Bone marrow (tissue), 2 donors: Measurements from ENCODE around the gene EMILIN3.

Experiments
- DNase-seq, 2 donors: peaks; one replicate each; lab custom pipeline; 2025; lab: John Stamatoyannopoulos, UW

EMILIN3 gene

DNA sequence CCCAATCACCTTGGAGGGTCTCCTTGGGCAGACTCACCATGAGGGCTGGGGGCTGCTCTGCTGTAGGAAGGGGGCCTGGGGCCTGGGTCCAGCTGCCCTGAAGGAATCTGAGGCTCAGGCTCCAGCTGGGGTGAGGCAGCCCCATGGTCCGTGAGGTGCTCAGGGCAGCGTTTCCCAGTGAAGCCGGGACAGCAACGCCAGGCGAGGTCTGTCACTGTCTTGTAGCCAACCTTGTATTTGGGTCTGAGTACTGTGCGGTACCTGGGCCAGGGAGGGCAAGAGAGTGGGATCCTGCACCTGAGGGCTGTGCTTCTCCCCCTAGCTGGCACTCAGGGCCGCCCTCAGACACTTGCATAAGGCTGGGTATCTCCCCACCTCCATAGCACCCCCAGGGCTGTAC lies 3.0 kb downstream of the EMILIN3 start:
- DNase-seq = no peak

DNA sequence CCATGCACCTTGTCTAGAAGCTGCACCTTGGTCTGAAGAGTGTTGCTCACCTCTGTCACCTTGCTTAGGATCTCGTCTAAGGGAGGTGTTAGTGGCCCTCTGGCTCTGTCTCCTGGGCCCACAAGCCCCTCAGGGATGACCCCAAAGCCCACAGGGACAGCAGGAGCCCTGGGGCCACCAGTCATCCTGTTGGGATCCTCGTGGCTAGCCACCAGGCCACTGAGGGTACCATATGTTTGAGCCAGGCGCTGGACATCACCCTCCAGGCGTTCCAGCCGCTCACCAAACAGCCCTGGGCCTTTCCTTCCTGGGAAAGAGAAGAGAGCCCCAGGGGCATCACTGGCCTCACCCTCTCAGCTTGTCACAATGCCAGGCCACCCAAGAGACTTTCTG lies 3.9 kb downstream of the EMILIN3 start:
- no peak for DNase-seq

DNA sequence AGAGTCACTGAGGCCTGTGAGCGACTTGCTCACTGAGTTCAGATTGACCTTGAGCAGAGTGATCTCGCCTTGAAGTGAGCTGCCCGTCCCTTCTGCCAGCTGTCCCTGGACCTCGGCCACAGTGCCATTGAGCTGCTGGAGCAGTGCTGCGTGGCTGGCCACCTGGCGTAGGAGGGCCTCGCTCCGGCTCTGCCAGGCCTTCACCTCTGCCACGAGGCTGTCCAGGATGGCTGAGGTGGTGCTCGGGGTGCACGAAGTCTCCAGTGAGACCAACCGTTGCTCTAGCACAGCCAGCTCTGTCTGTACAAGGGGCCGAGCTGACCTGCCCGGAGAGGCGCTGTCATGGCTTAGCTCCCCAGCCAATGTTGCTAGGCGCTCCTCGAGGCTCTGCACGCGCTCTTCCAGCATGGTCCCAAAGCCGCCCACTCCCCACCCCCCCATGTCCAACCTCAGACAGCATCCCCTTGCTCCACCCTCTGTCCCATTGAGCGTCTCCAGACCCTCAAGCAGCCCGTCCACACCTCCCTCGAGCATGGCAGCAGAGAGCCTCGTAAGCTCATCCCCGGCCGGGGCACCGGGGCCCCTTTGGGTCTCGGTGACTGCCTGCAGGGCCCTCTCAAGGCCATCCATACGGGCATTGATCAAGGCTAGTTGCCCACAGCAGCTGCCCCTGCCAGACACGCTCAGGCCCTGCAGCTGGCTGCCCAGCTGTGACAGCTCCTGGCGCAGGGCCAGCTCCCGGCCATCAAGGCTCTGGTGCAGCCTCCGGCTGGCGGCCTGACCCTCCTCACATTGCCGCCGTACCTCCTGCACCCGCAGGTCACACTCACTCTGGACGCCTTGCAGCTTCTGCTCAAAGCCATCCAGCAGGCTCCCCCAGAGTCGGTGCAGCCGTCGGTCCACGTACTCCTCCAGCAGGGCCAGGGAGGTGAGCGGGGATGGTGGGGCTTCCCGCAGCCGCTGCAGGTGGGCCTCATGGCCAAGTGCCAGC lies 4.6 kb downstream of the EMILIN3 start:
- no peak for DNase-seq

DNA sequence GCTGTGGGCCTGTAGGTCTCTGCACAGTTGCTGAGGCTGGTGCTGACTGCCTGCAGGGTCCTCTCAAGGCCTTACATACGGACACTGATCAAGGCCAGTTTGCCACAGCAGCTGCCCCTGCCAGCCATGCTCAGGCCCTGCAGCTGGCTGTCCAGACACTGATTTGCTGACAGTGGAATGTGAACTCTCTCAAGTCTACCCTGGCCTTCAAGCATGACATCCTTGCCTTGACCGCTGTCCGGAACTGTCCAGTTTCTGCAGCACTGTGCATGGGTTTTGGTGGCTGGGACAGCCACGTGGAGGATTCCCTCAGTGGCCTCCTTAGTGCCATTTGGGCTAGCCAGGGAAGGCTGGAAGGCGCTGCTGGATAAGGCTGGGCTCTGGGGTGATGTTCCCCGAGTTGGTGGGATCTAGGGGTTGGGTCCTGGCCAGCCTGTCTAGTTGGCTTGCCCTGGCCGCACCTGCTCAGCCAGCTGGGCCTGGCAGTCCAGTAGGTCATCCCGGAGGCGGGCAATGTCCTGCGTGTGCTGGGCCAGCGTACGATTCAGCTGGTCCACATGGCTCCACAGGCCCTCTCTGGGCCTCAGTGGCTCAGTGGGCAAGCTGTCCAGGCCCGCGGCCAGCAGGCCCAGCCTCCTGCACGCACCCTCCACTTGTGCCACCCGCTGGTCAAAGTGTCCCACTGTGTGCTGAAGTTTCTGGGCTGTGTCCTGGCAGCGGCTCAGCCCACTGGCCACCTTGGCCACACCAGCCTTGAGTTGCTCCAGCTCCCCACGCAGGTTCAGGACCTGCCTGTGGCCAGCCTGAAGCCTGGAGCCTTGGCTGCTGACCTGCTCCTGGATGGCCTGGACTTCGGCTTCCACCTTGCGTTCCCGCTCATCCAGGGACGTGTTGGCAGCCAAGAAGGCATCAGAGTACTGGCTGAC lies 5.5 kb downstream of the EMILIN3 start:
- no peak for DNase-seq

DNA sequence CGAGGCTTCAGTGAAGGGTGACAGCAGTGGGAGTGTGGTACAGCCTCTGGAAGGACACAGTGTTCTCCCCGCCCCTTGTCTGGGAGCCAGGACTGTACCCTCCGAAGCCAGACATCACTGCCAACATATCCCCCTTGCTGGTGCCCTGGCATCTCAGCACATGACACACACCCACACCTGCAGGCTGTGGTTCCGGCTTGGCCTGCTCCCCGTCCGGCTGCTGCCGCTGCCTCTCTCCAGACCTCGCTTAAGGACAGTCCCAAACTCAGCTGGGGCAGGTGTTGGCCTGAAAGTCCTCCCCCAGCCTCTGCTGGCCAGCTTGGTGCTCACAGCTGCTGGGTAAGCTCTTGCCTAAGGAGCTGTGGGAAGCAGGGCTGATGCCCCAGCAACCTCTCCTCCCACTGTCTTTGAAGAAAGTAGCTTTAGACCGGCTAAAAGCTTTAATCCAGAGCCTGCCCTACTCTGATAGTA lies 7.0 kb downstream of the EMILIN3 start:
- DNase-seq = no peak

GRCh38 chr20:41358717-41359116 lies 7.9 kb downstream of the EMILIN3 start:
- DNase-seq = no peak

- DNase-seq = no peak
Measured at GRCh38 chr20:41358230-41358629, 8.4 kb downstream of the EMILIN3 start.

DNA sequence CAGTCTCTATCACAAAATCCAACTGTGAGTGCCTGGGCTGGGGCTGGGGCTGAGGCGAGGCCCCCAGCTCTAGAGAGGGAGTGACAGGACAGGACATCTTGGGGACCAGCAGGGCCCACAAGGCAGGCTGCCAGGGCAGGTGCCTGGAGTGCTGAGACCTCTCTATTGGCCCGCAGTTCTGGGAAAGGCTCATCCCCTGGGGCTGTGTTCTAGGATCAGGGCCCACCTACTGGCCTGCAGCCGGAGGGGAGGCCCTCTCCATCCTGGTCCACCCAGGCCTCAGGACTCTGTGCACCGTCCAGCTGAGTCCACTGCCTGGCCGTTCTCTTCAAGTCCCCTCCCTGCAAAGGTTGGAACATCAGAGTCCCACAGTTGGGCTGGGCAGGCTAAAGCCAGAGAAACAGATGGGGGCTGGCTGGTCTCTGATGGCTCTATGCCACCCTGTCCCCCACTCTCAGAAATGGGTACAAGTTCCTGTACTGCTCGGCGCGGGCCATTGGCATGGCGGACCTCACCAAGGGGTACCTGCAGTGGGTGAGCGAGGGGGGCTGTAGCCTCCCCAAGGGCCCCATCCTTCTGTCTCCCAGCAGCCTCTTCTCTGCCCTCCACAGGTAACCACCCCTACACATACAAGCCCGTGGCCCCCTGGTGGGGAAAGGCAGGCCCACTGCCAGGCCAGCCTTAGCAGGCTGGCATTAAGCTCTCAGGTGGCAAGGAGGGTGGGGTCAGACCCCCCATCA lies 9.0 kb downstream of the EMILIN3 start:
- no peak for DNase-seq

DNA sequence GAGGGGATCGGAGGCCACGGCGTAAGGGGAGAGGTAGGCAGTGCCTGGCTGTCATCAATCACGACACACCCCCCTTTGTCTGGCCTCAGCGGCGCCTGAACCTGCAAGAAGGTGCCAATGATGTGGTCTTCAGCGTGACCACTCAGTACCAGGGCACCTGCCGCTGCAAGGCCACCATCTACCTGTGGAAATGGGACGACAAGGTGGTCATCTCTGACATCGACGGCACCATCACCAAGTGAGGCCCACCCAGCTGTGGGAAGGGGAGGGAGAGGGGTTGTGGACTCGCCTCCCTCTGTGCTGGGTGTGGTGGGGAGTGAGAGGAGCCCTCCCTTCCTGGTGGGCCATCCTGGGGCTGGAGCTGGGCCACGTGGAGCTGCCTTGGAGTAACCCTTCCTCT lies 9.7 kb downstream of the EMILIN3 start:
- no peak for DNase-seq

DNA sequence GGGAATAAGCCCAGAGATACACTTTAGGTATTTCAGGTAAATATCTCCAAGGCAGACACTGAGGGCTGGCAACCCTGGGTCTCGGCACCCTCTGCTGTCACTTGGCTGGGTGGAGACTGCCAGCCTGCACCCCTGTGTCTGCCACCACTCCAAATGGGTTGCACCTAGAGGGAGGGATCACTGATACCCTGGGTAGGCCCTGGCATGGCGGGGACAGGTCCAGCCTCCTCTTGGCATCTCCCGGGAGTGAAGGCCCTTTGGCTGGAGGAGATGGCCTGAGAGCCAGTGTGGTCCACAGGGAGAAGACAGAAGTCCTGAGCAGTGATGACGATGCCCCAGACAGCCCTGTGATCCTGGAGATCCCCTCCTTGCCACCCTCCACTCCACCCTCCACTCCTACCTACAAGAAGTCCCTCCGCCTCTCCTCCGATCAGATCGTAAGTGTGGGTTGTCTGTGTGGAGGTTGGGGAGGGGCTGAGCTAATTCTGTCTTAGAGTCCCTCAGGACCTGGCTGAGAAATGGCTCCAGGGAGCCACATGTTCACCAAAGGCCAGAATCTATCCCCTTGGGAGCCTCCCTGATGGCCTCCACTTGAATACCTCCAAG lies 10.9 kb downstream of the EMILIN3 start:
- DNase-seq = no peak

GRCh38 chr20:41355192-41355591 lies 11.4 kb downstream of the EMILIN3 start:
- DNase-seq = no peak

GRCh38 chr20:41353530-41353929 lies 13.1 kb downstream of the EMILIN3 start:
- no peak for DNase-seq

GRCh38 chr20:41352666-41353065 lies 14.0 kb downstream of the EMILIN3 start:
- no peak for DNase-seq

GRCh38 chr20:41352106-41352505 lies 14.5 kb downstream of the EMILIN3 start:
- no peak for DNase-seq

DNA sequence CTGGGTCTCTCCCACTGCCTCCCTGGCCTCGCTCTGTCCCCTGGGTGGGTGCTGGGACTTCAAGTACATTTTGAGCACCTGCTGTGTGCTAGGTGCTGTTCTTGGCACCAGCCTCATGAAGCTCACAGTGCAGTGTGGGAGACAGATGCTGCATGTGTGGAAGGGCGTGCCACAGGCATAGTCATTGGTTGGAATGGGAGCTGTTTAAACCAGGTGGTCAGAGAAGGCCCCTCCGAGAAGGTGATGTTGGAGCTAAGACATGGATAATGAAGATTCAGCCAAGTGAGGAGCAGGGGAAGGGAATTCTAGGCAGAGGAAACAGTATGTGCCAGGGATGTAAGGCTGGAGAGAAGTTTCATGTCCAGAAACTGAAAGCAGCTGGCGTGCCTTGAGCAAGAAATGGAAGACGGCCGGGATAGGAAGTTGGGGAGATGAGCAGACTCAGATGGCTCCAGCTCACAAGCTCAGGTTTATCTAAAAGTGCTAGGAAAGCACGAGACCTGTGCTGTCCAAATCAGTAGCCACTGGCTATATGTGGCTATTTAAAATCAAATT lies 16.1 kb downstream of the EMILIN3 start:
- no peak for DNase-seq

DNA sequence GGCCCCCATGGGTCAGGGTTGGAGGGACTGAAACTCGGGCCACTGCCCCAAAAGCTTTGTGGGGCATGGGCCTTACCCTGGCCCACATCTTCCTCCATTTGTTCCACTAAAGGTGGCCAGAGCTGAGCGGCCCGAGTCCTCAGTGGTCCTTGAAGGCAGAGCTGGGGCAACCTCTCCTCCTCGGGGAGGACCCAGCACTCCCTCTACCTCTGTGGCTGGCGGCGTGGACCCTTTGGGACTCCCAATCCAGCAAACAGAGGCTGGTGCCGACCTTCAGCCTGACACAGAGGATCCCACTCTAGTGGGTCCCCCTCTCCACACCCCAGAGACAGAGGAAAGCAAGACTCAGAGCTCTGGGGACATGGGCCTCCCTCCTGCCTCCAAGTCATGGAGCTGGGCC lies 16.7 kb downstream of the EMILIN3 start:
- no peak for DNase-seq

GRCh38 chr20:41349266-41349665 lies 17.4 kb downstream of the EMILIN3 start:
- DNase-seq = no peak

- no peak for DNase-seq
Measured at GRCh38 chr20:41348430-41349172, 18.0 kb downstream of the EMILIN3 start.

DNA sequence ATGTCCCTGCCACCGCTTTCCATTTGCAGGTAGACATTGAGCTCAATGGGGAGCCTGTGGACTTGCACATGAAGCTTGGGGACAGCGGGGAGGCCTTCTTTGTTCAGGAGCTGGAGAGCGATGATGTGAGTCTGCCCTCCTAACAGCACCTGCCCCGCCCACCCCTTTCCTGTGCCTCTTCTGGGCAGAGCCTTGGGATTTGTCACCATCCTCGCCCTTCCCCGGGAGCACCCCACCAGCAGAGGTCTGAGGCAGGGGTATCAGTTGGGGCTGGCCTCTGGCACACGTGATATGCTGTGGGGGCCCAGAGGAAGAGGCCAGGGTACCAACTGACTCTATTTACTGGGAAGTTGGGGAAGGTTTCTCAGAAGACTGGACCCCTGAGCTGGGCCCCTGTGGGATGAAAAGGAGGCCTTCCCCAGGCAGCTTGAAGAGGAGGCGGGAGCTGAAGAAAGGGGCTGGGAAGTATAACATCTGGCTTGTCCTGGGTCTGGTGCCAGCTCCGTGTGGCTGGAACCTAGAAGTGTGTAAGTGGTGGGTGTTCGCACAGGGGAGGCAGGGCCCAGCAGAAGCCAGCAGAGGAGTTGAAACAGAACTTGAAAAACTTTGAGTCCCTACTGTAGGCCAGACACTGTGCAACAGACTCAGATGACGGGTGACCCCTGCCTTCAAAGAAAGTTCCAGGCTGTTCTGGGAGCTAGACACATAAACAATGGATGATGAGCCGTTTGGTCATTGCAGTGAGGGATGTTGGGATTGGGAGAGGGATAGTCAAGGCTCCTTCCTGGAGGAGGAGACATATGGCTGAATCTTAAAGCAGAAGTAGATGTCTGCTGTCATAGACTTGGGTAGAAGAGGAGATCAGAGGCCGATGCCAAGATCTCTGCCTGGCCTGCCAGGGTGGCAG lies 18.8 kb downstream of the EMILIN3 start:
- no peak for DNase-seq

DNA sequence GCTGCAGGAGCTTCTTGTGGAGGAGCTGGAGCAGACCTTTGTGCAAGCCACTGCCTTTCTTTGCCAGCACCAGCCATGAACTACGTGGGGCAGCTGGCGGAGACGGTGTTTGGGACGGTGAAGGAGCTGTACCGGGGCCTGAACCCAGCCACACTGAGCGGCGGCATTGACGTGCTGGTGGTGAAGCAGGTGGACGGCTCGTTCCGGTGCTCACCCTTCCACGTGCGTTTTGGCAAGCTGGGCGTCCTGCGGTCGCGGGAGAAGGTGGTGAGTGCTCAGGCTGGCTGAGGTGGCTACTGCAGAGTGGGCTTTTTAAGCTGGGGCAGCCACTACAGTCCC lies 20.9 kb downstream of the EMILIN3 start:
- DNase-seq = no peak
